KG1 (cell line): ENCODE results near the gene LAMA3.

Experiments
- DNase-seq: peaks from one replicate; lab custom pipeline; 2025; lab: John Stamatoyannopoulos, UW

The LAMA3 gene

DNA sequence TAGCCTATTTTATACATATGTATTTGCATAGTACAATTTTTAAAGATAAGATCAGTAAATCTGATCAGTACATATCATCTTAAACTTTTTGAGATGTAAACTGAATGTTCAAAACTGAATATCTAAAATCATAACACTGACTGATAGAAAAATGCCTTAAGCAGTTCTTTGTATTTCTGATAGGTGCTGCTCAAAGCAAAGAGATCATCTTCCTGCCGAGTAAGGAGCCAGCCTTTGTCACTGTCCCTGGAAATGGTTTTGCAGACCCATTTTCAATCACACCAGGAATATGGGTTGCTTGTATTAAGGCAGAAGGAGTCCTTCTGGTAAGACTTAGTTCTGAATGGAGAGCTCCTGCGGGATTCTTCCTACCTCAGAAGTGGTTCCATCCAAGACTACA, 135.0 kb downstream of the LAMA3 start:
- DNase-seq = no peak

DNA sequence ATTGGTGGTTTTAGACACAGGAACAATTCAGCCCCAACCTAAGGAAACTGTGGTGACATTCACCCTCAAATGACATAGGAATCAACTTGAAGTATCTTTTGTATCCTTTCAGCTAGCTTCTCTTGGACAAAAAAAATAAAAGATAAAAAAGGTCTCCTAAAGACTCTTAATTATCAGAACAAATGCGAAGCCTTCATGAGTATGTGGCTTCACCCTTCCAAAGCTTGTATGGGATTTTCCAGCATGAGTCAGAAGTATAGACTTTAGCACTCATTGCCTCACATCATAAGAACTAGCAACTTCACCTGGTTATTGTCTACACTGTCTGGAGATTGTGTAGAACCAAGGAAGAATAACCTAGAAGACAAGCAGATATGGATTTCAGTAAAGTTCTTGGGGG, 135.4 kb downstream of the LAMA3 start:
- no peak for DNase-seq

DNA sequence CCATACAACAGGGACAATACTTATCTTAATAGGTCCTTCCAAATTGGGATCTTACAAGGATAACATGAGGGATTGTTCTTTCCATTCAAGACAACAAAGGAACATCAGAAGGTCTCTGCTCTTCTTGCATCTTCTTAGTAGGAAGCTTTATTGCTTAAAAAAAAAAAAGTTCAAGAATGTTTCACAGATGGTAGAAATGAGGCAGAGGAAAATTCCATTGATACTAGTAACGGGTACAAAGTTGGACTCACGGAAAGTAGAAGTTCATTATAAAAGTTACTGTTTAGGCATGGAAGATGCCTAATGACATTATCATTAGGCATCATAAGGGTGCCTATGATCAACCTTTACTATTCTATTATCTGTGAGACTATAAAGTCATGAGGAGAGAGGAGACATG, 136.2 kb downstream of the LAMA3 start:
- DNase-seq = no peak

DNA sequence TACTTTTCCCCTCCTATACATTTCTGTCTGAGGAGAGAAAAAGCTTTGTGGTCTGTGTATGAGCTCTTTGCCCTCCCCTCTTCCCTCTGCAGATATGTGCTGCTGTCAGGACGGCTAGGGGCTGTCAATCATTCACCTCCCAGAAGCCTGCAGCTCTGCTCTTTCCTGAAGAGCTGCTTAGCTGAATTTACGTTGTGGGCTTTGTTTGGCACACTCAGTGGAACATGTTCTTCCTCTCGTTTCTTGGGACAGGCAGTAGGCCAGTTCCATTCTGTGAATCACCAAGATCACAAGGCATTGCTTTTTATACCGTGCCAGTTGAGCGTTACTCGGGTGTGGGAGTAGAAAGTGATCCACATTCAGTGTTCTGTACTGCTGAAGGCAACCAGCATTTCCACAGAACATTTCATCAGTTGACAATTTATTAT, 136.7 kb downstream of the LAMA3 start:
- DNase-seq = no peak

DNA sequence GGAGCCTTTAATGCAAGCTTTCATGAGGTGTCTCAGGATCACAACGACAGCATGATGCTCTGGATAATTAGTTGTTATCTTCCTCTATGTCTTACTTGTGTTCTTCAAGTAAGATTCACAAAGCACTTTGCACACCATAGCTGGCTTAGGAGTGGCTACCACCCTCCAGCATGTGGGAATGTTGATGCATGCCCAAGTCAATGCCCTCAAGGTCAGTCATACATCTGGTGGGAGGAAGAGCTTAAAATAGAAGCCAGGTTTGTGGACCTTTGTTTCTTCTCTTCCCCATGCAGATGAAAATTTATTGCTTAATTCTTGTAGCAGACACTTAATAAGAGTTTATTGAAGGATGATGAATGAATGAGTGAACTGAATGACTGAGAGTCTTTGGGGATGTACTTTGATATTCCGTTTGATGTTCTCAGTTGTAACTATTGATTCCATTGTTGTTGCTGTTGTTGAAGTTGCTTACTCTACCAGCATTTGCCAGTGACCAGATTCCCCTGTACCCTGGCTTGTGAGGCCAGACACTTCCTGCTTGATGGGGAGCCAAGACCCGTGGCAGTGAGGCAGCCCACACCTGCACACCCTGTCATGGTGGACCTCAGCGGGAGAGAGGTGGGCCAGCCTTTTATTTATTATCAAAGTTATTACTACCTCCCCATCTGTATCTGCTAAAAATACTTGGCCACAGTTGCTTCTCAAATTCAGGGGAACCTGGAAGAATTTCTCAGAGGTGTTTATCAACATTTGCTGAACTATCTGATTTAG, 137.8 kb downstream of the LAMA3 start:
- no peak for DNase-seq

DNA sequence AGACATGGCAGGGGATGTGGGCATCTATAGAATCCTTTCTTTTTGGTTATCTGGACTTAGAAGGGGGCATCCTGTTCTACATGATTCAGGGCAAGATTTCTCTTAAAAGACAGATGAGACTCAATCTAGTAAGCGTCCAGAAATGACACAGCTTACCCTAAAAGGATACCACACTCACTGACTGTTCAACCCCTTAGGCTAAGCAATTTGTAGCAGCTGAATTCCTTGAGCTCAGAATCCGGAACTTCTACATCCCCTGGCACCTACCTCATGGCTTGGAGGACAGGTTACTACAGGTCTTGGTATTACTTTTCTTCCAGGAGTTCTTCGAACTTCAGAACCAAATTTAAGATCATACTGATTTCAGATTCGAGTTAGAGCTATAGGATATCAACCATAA, 138.4 kb downstream of the LAMA3 start:
- no peak for DNase-seq

DNA sequence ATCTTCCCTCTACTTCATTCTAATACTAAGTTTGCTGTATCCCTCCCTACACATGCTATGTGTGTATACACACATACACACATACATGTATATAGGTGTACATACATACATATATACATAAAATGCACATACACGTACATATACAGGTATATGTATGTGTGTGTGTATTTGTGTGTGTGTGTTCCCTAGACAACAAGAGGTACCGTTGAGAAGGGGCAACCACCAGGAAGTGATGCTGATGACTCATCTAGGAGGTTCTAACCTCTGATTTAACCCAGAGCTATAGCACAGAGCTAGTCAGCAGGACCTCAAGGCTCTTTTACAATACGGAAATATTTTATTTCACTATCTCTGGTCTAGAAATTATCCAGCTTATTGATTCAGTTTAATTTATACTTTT, 139.2 kb downstream of the LAMA3 start:
- DNase-seq = peak; percentile 45

DNA sequence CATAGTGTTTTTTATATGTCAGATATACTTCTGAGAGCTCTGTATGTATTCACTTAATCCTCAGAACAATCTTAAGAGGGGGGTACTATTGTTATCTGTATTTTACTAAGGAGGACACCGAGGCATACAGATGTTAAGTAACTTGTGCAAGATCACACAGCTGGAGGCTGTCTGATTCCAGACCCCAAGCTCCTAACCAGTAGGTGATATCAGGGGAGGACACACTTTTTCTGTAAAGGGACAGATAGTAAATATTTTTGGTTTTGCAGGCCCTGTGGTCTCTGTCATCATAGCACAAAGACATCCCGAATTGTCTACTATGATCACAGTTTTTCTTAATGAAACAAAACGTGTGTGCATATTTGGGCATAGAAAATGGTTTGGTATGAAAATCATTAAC, 143.7 kb downstream of the LAMA3 start:
- no peak for DNase-seq

DNA sequence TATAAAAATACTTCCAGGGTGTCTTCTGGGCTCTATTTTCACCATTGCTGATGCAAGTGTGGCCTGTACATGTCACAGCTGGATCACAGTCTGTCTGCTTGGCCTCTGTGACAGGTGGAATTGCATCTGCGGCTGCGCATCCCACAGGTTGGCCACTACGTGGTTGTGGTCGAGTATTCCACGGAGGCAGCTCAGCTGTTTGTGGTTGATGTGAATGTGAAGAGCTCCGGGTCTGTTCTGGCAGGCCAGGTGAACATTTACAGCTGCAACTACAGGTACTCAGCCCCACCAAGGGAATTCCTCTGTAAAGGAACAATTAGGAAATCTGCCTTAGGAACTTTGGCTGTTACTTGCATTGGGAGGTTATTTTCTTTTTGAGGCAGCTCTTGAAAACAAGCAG, 144.5 kb downstream of the LAMA3 start:
- DNase-seq = no peak

DNA sequence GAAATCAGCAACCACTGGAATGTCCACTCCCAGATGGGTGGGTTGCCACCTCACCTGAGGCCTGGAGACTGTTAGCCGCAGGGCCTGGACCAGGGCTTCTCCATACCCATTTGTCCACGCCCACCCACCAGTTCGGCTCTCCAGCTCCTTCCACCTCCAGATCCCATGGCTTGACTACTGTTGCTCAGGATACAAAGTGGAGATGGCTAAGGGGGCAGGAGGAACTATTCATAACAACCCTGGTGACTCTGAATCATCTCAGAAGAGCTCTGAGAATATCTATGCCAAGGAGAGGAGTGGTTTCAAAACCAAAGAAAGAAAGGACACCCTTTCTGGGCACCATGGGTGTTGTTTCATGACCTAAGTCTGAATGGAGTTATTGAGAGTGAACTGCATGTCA, 145.8 kb downstream of the LAMA3 start:
- DNase-seq = no peak

DNA sequence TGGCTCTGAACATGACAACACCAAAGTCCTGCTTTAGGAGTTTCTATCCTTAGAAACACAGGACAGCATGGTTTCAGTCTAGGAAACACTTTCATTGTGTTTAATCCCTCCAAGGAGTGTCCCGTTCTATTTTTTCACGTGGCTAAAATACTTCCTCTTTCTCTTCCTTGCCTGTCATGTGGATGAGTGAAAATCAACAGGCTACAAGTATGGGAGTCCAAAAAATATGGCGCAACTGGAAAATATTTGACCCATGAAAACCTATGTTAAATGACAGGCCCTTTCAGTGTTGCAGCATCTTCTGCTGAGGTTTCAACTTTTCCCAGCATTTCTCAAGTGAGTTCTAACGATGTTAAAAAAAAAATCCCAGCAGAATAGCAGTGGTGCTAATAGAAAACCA, 146.3 kb downstream of the LAMA3 start:
- DNase-seq = no peak

DNA sequence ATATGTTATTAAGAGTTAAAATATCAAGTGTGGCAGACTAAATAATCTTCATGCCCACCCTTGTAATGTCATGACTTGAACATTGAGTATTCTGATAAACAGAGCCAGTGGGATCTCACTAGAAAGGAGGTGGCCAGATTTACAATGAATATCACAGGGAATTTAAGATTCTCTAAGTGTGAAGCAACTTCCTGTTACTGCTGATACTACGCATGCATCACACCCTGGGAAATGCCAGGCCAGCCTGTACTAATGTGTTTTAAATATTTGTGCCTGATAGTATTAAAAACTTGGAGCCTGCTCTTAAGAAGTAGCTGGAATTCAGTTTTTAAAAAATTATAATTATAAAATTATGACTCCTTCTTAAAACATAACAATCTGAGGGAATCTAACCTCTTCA, 148.3 kb downstream of the LAMA3 start:
- no peak for DNase-seq

DNA sequence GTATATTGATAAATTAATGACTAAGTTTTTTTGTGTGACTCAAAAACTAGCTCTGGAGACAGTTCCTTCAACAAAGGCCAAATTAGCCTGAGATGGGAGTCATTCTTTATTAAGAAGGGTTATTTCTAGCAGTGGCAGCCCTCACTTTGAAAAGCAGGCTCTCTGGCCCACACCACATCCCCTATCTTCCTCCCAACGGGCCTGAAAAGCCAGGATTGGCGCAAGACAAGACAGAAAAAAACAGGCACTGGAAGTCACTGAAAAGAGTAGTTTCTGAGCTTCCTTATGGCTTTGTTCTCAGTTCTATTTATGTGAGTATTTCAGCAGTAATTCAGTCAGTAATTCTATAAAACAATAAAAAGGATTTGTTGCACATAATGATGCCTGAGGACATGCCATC, 149.0 kb downstream of the LAMA3 start:
- no peak for DNase-seq

DNA sequence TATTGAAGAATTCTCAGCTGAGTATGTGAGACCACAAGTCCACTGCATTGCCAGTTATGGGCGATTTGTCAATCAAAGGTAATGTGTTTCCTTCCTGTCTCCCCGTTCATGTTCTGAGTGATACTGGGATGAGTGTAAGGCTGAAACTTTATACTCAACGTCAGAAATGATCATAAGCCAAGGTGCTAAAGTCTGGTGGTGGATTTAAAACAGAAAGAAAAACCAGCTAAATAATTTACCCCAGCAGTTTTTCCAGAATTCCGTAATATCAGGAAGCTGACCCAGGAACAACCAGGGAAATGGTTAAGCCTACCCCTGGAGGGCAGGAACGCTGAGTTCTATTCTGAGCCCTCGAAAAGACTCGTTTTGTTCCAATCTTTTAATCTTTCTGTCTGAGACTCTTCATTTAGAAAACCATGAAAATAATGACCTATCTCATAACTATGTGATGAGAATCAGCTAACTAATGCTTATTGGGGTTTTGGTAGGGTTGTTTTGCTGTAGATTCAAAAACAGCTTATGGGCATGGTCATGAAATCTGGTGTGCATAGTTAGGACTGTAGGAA, 149.6 kb downstream of the LAMA3 start:
- DNase-seq = no peak

DNA sequence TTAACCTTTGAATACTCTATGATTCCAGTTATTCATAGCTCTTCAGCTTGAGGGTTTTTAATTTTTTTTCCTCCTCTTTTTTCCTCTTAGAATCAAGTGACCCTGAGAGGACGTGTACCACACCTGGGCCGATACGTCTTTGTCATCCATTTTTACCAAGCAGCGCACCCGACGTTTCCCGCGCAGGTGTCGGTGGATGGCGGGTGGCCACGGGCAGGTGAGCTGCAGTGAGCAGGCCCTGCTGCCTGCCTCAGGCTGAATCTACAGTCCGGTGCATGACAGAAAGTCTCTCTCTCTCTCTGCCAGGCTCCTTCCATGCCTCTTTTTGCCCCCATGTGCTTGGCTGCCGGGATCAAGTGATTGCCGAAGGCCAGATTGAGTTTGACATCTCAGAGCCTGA, 153.1 kb downstream of the LAMA3 start:
- no peak for DNase-seq

DNA sequence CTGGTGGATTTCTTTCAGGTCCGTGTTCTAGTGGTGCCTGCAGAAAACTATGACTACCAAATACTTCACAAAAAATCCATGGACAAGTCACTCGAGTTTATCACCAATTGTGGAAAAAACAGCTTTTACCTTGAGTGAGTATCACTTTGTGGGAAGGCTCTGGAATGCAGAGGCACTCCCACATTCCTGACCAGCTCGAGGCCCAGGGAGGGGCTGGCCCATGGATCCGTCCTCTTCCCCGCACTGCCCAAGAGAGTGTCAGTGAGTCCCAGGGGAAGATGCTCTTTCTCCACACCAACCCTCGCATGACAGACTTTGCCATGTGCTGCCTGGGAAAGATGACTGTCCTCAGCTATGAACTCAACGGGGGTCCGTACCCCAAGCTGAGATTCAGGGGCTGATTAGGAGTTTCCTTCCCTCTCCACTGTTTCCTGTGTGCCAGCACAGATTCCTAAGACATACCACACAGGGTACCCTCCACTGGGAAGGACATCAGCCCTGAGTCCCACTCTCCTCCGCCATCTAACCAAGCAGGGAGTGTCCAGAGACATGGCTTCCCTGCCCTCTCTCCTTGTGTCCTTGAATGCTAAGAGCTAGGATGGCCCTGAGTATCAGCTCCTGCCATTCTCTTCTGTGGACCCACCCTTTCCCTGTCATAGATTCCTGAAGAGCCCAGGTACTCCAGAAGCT, 155.9 kb downstream of the LAMA3 start:
- DNase-seq = no peak

DNA sequence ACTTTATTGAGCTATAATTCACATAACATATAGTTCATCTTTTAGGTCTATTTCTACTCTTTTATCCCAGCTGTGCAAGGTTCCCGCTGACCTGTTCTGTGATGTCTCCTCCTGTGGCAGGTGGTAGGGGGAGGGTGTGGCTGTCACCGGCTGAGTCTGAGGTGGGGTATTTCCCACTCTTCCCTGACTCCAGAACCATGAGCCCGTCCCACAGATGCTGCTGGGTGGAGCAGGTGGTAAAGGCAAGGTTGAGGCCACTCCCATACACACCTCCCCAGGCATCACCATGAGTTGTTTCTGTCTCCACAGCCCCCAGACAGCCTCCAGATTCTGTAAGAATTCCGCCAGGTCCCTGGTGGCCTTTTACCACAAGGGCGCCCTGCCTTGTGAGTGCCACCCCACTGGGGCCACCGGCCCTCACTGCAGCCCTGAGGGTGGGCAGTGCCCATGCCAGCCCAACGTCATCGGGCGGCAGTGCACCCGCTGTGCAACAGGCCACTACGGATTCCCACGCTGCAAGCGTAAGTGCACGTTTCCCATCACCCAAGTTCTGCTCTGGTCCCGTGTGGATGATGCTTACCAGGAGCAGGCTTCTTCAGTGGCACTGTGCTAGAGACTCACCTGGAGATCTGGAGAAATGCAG, 156.9 kb downstream of the LAMA3 start:
- DNase-seq = no peak

DNA sequence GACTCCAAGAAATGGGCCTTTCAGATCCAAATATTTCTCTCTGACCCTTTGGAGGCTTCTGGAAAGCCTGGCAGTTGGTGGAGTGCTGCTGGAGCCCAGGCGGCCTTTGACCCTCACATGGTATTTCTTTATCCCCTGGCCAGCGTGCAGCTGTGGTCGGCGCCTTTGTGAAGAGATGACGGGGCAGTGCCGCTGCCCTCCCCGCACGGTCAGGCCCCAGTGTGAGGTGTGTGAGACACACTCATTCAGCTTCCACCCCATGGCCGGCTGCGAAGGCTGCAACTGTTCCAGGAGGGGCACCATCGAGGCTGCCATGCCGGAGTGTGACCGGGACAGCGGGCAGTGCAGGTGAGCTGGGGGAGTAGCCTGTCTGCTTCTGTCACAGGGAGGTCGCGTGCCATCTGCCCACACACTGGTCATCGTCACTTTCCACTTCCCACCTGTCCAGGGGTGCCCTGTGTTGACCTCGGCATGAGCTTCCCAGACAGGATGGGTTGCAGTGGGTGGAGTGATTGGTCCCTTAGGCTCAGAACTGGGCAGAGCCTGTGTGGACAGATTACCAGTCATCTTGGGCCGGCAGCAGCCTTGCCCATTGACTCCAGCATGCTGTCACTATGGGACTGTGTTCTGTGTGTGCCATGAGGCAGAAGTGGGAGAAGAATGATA, 158.2 kb downstream of the LAMA3 start:
- DNase-seq = no peak

DNA sequence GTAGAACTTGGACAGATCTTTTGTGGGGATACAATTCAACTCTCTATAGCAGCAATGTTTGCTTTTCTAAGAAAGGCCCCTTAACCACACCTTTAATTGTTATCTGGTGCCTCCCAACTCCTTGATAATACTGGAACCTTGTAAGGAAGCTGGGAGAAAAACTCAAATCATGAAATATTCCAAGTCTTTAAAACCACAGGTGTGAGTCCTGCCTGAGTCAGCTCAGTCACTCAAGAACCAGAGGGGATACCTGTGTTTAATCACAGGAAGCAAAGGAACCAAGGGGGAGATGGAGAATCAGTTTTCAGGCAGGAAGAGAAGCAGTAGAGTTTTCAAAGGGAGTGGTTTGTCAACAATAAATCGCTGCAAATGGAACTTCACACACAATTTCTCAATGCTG, 159.9 kb downstream of the LAMA3 start:
- DNase-seq = no peak

DNA sequence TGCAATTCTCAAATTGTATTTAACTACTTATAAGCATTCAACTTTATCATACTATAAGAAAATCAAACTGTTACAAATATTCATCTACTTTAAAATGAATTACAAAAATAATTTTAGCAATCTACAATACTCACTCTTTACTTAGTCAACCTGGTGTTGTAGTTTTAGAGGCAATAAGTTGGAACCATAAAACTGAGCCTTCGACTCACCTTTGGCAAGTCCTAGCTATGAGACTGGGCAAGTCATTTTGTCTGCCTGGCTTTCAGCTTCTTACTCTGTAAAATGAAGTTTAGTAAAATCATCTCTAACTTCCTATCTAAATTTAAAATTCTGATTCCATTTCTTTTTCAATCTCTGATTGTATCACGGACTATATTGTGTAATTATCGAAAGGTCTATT, 161.0 kb downstream of the LAMA3 start:
- DNase-seq = no peak

DNA sequence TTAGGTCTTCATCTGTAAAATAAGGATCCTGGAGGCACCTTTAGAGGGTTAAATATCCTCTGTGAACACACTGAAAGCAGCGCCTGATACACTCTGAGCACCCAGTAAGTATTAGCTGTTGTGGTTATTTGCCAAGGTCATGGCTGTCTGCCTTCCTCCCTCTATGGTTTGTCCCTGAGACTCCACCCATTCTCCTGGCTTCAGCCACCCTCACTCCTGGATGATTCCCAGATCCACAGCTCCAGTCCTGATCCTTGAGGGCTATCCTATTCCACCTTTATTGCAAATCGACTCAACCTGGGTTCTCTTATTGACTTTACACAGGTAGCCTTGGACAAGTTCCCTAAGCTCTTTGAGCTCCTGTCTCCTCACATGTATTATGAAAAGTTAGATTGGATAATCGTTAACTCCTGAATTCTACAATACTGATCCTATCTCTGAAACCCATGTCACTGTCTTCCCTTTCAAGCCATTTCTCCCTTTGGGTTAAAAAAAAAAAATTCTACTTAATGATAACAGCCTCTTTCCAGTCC, 162.3 kb downstream of the LAMA3 start:
- DNase-seq = no peak
